Measurements from ENCODE around the gene ADCY9.

DNA sequence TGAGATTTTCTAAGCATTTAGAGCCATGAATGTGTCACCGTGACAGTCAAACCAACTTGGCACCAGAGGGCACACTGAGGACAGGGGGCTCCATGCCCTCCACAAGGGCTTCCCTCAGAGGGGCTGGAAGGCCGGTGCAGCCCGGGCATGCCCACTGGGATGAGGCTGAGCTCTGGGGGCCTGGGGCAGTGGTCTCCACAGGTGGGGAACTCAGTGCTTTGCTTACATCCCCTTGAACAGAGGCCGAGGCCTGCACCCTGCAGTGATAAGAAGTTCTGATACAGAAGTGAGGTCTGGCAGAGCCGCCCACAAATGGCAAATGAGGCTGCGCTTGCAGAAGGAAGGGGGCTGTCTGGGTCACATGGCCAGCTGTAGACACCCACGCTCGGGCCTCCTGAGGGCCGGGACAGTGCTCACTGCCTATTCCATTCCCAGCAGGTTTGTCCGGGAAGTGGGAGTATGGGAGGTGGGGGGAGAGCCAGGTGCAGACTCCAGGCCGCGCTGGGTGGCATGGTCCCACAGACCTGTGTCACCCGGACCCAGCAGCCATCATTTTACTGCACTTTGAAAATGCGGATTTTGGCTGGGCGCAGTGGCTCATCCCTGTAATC, 118.9 kb downstream of the ADCY9 start:
- no peak for TF ChIP-seq CBX3 (IDR thresholded peaks at IDR 0.05; ENCODE audit: low read depth)
- no peak for TF ChIP-seq POLR2AphosphoS5 (IDR thresholded peaks at IDR 0.05; ENCODE audit: low read depth, low read length)
- TF ChIP-seq FOSL1 (IDR thresholded peaks at IDR 0.05; ENCODE audit: low read depth): no peak
- TF ChIP-seq REST (IDR thresholded peaks at IDR 0.05; ENCODE audit: low read depth): no peak
- TF ChIP-seq SIN3A (IDR thresholded peaks at IDR 0.05; ENCODE audit: low read depth): no peak
- TF ChIP-seq CTCF (IDR thresholded peaks at IDR 0.05 in 2 of 3, conservative IDR thresholded peaks at IDR 0.05 in 1 of 3; ENCODE audit: borderline replicate concordance in 1 of 3, insufficient read depth in 1 of 3, low read depth in 2 of 3, low read length in 2 of 3): no peak
- TF ChIP-seq POLR2A (IDR thresholded peaks at IDR 0.05; ENCODE audit: borderline replicate concordance, extremely low read depth, insufficient read depth, insufficient read length): no peak

All from HCT116 (cell line).